ENCODE measurements around the gene TOE1.

GRCh38 chr1:45332346-45332720 lies 7.6 kb upstream of the TOE1 start:
- no peak for TF ChIP-seq ELF1 (IDR thresholded peaks at IDR 0.05; ENCODE audit: borderline replicate concordance, low read depth)
- no peak for TF ChIP-seq CTCF (IDR thresholded peaks at IDR 0.05 in 2 of 3, conservative IDR thresholded peaks at IDR 0.05 in 1 of 3; ENCODE audit: borderline replicate concordance in 1 of 3, insufficient read depth in 1 of 3, low read depth in 2 of 3, low read length in 2 of 3)
- TF ChIP-seq, protein P1, sequence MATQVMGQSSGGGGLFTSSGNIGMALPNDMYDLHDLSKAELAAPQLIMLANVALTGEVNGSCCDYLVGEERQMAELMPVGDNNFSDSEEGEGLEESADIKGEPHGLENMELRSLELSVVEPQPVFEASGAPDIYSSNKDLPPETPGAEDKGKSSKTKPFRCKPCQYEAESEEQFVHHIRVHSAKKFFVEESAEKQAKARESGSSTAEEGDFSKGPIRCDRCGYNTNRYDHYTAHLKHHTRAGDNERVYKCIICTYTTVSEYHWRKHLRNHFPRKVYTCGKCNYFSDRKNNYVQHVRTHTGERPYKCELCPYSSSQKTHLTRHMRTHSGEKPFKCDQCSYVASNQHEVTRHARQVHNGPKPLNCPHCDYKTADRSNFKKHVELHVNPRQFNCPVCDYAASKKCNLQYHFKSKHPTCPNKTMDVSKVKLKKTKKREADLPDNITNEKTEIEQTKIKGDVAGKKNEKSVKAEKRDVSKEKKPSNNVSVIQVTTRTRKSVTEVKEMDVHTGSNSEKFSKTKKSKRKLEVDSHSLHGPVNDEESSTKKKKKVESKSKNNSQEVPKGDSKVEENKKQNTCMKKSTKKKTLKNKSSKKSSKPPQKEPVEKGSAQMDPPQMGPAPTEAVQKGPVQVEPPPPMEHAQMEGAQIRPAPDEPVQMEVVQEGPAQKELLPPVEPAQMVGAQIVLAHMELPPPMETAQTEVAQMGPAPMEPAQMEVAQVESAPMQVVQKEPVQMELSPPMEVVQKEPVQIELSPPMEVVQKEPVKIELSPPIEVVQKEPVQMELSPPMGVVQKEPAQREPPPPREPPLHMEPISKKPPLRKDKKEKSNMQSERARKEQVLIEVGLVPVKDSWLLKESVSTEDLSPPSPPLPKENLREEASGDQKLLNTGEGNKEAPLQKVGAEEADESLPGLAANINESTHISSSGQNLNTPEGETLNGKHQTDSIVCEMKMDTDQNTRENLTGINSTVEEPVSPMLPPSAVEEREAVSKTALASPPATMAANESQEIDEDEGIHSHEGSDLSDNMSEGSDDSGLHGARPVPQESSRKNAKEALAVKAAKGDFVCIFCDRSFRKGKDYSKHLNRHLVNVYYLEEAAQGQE (IDR thresholded peaks at IDR 0.05; ENCODE audit: low read depth) = no peak
- no peak for TF ChIP-seq EZH2 (IDR thresholded peaks at IDR 0.05)
- TF ChIP-seq JUND (IDR thresholded peaks at IDR 0.05) = no peak
- no peak for TF ChIP-seq FOSL1 (IDR thresholded peaks at IDR 0.05; ENCODE audit: low read depth)

Data from HCT116 (cell line).